GM19193 (cell line): ENCODE measurements around the gene EVA1B.

Experiments
- POLR2A ChIP-seq: IDR thresholded peaks from 4 replicates; pipeline ENCODE4 v1.6.1; 2011; ENCODE audit not compliant: insufficient read depth, insufficient read length; ENCODE audit errors: extremely low read depth

Gene EVA1B, protein sequence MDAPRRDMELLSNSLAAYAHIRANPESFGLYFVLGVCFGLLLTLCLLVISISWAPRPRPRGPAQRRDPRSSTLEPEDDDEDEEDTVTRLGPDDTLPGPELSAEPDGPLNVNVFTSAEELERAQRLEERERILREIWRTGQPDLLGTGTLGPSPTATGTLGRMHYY

DNA sequence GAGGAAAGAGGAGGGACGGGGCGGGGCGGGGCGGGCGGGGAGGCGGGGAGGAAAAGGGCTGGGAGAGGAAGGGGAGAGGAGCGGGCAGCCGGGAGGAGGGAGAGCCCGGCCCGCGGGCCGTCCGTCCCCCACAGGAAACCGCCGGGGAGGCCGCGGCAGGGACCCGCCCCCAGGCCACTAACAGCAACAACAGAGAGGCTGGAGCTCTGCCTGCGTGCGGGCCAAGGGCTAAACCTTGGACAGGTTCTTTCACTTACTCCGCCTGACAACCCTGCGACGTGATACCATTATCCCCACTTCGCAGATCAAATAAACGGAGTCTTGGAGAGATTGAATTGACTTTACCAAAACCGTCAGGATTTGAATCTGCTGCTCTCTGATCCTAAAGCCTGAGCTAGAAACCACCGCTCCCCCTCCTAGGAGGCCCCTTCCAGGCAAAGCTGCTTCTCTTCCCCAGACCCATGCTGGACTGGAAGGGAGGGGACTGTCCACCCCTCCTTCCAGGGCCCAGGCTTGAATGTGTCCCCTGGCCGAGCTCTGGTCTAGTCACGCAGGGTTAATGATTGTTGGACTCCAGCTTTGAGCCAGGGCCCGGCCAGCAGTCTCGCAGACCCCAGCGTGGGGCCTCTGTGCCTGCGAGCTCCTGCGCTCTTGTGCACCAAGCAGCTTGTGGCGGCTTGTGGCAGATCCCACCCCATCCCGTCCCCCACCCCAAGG lies at the start of gene EVA1B:
Gene EVA1B, minus strand, starts transcription at position 10 of the 717 bp plus-strand sequence. CDS start 608 bp downstream, outside the sequence.
- no peak for TF ChIP-seq POLR2A

DNA sequence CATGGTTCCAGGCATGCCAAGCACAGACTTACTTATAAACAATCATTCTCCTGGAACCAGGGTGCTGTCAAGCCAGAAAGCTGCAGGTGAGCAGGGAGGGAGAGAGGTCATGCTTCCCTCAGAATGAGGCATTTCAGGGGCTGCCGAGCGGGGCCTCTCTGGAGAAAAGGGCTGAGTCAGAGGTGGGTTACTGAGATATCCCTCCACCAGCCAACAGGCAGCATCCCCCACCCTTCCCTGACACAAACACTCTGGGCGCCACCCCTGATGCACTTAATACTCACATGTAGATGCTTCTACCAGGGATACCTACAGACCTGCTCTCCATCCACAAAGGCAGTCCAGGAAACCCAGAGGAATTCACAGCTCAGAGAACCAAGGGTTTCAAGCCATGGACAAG lies 49.2 kb upstream of the EVA1B start:
- TF ChIP-seq POLR2A, result no peak

DNA sequence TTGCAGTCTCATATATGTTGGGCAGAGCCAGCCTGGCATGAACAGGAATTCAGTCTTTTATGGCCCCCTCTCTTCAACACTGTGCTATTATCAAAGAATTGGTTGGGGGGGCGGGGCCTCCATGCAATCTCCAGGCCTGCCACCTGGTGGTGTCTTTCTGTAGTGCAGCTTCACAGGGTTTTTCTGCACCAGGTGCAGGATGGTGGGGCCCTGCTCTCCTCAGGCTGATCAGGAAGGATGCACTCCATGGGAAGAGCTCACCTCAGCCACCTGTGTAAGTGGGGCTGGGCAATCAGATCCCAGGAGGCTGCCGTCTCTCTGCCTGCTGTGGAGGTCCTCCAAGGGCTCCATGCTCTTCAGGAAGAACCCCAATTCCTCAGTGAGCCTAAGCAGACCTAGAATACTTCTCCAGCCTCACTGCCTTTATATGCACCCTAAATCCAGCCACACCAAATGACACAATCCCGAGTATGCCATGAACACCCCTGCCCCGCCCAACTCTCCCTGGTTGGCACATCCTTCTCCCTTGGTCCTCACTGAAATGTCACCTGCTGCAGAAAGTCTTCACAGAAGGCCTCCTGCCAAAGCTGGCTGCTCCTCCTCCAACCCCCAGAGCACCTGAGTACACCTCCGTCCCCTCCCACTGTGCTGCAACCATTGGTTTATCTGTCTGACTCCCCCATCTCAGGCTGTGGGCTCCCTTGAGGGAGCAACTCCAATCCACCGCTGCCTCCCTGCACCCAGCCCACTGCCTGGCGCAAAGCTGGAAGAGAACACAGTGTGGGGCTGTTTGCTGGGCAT lies 45.8 kb upstream of the EVA1B start:
- TF ChIP-seq POLR2A, result no peak

DNA sequence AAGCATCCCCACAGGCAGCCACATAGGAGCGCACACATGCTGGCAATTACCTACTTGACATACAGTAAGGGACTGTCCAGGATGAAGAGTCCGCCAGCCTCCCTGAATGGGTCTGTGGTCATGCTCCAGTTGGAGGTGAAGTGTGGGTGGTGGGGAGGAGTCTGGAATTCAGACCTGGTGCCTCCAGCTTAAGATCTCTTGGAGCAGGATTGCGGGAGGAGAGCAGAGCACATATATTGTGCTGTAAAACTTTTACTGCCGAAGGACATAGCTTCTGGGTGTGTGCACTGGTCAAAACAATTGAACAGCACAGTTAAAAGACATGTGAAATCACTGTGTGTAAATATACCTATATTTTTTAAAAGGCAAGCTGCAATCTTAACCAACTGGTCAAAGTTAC lies 44.4 kb upstream of the EVA1B start:
- TF ChIP-seq POLR2A, result no peak

DNA sequence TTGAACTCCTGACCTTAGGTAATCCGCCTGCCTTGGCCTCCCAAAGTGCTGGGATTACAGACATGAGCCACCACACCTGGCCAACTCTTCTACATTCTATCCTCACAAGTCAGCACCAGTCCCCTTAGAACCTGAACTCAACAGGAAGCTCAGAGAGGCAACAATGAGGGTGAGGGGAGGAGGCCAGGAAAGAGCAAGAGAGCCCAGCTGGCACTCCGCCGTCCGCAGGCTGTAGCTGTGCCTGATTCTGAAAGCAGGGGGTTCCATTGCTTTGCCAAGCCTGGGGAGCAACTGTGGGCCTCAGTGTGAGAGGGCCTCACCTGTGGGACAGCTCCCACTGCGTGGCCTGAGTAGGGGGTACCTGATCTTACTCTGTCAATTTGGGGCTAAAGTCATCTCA lies 43.6 kb upstream of the EVA1B start:
- TF ChIP-seq POLR2A, result no peak

DNA sequence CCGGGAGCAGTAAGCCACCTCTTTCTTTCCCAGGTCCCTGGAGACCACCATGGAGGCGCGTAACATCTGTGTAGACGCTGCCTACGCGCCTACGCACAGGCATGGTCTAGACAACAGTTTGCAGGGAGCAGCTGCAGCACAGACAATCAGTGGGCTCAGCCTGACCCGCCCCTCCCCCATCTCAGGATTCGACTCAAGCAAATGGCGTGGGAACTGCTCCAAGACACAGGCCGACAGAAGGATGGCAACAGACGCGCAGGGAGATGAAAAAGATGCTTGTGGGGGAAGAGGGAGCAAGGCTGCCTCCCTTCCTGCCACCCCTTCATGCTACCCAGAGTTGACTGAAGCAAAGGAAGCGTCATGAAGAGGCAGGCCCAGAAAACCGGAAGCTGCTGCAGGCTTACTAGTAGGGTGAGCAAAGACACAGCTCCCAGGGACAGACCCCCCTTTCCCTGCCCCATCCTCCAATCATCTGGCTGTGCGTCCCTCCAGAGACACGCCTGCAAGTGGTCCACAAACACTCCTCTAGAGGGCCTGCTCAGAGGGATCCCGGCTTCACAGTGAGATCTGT lies 42.7 kb upstream of the EVA1B start:
- no peak for TF ChIP-seq POLR2A

DNA sequence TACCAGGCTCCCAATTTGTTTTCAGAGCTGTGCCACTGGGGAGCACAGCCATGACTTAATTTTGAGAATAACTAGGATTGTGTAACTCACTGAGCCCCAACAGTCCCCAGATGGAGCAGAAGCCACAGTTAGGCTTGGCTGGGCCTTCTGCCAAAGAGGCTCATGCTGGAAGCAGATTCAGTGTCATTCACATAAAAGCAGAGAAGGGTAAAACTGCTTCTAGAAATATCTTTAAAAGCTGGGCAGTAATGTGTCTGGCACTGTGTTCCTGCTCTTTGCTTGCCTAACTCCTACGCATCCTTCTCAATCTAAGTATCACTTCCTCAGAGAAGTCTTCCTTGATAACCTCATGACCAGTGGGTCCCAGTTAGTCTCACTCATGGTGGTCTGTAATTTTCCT lies 41.9 kb upstream of the EVA1B start:
- no peak for TF ChIP-seq POLR2A

DNA sequence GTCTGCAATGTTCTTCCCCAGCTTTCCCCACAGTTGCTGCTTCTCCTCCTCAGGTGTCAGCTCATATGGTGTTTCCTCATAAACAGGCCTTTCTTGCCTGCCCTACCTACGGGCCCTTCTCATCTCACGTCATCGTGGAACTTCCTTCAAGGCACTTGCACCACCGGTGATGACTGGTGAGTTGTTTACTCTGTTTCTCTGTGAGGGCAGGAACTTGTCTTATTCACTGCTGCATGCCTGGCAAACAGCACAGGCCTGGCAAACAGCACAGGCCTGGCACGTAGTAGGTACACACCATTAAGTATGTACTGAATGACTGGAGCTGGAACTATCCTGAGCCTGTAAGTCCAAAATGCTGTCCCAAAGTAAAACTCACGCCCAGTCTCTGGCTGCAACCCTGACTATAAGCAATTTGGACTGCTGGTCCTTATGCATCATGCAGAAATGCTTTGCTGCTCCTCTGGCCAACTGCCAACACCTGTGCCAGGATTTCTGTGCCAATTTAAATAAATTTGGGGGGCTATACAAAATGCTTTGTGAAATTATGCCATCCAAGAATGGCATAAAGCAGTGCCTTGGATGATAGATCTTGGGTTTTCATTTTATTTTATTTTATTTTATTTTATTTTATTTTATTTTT lies 36.6 kb upstream of the EVA1B start:
- TF ChIP-seq POLR2A, result no peak

DNA sequence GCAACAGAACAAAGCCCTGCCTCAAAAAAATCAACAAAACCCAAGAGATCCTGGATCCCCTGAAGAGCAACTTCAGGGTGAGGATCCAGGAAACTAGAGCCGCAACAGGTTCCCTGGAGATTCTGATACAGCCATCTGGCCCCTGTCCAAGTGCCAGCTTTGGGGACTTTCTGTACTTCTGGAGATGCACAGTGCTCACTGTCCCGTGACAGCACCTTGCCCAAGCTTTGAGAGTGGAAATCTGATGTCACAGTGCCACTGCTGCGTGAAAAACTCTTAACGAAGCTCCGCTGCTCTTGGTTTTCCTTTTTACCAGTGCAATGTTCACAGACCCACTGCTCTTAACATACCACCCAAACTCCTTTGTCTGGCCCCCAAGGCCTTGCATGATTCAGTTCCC lies 35.9 kb upstream of the EVA1B start:
- no peak for TF ChIP-seq POLR2A

DNA sequence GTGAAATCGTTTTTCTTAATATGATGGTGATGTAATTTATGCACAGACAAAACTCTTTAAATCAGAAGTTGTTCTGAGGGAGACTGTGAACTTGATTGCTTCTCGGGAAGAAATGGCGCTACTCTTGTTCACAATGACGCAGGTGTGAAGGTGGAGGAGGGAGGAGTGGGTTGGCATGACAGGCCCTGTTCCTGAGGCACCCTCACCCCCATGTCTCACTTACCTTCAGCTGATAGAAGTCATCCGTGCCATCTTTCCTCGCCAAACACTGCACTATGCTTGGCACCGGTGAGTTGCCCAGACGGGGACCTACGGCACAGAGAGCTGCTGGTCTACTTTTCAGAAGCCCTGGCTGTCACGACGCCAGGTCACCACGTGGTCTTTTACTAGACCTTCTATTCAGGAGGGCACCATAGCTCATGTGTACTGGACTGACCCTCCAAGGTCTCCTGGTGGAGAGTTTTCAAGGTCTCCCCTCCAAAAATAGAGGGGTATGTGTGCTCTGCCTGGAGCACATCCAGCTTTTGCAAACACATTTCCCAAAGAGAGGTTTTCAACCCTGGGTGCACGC lies 35.2 kb upstream of the EVA1B start:
- no peak for TF ChIP-seq POLR2A

DNA sequence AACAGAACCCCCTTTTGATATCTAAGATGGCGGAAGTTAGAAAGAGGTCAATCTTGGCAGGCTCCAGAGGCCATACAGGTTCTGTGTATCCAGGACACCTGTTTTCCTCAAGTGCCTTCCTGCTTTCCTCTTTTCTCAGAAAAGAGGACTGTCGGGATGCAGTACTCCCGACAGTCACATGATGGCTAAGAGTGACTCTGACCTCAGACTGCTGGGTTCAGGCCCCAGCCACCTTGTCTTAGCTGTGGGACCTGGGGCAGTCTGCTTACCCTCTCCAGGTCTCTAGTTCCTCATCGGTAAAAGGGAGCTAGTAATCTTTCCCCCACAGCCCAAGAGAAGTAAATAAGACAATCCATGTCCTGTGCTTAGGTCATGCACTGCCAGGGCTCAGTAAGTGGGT lies 32.4 kb upstream of the EVA1B start:
- TF ChIP-seq POLR2A, result no peak

DNA sequence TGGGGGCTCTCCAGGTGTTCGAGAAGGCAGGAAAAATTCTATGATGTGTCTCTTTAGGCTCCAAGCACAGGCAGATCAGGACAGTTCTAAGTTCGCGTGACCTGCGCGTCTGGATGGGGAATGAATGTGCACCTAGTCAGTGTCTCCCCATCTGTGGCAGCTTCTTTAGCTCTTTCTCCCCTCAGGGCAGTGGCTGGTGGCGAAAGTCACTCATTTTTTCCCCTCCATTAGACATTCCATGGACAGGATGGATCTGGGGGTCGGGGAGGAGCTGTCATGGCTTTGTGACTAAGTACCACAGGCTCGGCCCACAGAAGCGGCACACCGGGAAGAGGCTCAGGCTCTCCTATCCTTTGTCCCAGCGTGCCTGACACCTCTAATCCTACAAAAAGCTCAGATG lies 31.0 kb upstream of the EVA1B start:
- TF ChIP-seq POLR2A, result no peak

DNA sequence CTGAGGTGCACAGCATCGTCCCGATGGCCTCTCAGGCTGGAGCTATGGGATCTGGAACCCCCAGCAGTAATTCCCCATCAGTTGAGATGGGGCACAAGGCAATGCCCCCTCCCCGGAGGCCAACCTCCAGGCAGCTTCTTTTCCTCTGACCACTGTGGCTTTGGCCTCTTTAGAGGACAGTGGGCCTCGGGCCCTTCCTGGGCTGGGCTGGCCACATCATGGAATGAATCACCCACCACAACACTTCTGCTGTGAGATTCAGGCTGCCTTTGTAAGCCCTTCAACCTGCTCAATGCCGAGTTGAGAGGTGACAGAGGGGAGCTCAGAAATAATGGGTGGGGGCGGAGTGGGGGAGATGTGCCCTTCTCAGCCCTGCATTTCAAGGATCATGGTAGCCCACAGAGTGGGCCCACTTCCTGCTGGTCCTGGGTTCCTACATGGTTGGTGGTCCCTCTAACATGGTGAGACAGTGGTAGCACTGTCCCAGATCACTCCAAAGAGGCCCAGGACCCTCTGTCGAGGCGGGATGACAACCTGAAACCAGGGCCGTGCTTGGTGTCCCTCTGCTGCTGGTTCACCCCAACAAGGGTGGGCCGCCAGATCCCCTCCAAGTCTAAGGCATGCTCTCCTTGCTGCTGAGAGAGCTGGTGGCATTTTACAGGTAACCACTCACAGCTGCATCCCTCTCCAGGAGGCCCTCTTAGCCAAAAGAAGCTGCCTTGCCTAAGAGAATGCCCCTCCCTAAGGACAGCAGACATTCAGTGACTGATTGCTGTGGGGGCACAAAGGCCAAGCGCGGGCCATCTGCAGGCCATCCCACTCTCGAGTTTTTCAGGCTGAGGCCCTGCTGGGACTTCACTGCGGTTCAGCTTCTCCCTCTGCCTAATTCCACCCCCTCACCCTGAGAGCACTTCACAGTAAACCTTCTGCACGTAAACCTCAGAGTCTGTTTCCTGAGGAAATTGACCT lies 29.7 kb upstream of the EVA1B start:
- TF ChIP-seq POLR2A, result no peak
